Stimulated activated CD4-positive, alpha-beta T cell treated with anti-CD3 and anti-CD28 coated beads, TNF-alpha, amount 100 ng/mL, for 1 hour (primary cell): ENCODE results near the gene TMEM100.

Experiments
- DNase-seq, 3 donors: peaks; one replicate each; pipeline ENCODE4 v3.0.0-alpha.2; 2020; ENCODE audit warnings: low read depth in 3 of 3, low spot score in 1 of 3

Gene TMEM100

DNA sequence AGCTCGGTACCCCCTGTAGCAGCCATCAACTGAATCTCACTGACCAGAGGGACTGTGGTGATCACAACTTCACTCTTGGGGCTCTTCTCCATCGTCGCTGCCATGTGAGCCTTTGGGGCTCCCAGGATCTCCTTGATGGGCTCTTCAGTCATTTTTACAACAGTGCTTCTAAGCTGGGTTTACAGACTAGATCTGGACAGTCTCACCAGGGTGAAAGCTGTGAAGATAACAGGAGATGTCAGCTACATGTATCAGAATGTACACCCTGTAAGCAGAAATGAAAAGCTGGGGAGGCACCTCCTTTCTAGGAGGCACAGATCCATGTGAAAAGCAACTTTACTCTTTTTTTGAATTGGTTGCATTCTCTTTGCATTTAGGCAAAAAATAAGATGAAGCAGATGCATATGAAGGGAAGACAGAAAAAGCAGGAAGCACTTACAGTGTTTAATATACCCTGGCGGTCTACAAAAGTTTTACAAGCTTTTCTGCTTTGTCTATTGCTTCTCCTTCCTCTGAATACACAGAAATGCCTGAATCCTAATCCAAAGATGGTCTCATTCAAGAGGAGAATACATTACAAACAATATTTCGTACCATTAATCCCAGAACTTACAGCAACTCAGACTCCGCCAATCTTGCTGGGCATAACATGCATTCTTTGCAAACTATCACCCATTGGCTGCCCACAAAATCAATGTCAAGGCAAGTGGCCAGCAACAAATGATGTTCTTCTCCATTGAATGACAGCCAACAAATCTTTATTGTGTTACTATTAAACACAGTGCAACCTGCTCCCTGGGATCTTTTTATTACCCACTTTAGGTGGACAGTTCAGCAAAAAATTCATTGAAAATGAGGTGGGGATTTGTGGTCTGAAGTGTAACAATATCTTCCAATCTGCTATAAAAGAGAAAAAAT lies 1.5 kb downstream of the TMEM100 start:
- DNase-seq: no peak

DNA sequence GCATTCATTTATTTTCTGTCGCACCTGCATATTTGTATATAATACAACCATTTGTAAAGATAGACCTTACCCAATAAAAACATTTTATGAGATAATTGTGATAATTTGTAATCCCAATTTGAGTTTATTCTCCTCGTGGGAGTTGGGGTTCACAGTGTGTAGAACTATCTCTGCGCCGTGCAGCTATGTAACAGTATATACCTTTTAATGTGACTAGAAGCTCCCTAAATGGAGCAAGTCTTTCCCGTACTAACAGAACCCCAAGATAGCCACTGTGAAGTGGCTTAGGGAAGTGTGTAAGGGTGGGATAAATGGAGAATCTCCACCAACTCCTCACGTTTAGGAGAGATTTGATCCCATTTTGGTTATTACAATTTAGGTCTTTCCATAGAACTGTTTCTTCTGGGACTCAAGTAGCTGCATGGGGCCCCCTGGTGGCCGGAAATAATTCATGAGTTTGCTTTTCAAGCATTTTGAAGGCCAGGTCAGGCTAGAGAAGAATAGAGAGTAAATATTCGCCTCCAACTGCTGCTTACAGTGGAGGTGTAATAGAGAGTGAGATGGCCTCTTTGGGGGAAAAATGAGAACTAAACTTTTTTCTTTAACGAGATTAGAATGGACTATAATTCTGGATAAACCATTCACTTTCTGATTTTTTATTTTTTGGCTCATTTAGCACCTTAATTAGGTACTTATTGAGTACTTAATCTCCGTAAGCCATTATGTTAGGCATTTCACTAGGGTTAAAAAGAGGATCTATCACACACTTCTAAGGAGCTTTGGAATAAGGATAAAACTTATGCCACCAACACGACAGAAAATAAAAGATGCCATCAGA lies 4.5 kb downstream of the TMEM100 start:
- DNase-seq: peak; percentile 3 to 54 (median 10)

- no peak for DNase-seq
Observed at GRCh38 chr17:55717432-55717831, 5.2 kb downstream of the TMEM100 start.

GRCh38 chr17:55710829-55711496 lies 11.7 kb downstream of the TMEM100 start:
- DNase-seq: no peak

- no peak for DNase-seq
Observed at GRCh38 chr17:55710410-55710809, 12.3 kb downstream of the TMEM100 start.

- DNase-seq: no peak
Observed at GRCh38 chr17:55709984-55710383, 12.7 kb downstream of the TMEM100 start.

GRCh38 chr17:55709440-55709839 lies 13.2 kb downstream of the TMEM100 start:
- no peak for DNase-seq

DNA sequence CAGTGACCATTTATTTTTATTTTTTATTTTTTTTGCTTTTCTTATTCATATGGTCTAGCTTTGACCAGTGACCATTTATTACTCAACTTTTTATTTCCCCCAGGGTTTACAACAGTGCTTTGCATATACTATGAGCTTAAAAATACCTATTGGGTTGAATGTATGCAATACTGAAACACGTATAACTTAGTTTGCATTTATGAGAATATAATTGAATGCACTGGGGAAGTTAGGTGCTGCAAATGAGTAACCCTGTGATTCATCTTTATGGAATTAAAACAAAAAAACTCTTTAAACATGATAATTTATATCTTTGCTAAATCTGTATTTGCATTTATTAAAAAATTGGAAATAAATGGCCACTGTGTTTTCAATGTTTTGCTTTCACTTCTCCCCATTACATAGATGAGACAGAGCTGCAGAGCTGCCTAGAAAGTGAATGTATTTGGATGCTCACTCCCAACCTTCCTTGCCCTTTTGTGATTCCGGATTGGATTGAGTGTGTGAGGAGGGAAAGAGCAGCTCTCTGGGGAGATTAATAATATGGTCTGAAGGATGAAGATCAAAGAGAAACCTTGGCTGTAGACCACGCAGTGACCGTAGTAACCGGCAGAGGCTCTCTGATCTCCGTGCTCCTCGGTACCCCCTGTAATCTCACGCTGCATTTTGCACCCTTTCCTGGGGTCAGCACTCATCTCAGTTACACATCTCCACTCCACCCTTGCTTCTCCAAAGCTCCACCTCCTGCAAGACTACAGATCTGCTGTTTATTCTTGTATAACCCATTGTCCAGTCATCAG lies 14.3 kb downstream of the TMEM100 start:
- DNase-seq: no peak

DNA sequence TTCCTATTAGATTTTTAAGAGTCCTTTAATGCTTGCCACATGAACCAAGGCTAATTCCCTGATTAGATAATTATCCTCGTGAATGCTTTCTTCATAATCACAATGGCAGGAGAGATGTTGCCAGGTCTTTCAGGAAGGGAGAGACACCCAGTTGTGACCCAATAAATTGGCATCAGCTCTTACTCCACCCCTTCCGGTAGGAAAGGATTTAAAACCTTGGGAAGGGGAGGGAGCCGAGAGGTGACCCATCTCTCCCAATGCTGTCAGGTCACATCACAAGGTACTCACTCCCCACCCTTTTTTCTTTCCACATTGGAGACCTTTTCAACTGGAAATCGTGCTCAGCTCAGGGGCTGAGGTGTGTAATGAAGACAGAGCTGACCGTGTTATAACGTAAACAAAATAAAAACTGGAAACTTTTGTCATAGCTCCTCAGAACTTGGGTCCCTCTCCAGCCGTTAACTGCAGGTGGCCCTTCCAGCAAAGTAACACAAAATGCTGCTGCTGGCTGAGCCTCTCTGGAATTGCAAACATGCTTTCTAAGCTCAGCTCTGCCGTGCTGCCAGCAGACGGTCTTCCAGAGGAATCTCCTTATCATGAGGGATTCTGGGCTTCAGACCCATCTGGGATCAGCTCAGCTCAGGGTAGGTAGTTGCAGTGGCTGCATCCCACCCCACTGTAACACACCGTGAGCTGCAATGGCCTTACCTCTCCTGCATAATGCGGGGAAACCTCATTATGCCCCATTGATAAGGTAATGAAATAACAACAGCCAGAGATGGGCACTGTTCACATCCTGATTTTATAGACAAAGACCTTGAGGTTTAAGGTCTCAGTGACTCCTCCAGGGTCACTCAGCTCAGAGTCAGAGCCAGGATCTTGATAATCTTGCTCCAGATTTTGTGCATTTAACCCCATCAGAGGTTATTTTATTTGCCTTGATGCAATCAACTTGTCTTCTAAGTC lies 15.6 kb downstream of the TMEM100 start:
- DNase-seq: no peak

- DNase-seq: no peak
Observed at GRCh38 chr17:55705847-55706246, 16.8 kb downstream of the TMEM100 start.

DNA sequence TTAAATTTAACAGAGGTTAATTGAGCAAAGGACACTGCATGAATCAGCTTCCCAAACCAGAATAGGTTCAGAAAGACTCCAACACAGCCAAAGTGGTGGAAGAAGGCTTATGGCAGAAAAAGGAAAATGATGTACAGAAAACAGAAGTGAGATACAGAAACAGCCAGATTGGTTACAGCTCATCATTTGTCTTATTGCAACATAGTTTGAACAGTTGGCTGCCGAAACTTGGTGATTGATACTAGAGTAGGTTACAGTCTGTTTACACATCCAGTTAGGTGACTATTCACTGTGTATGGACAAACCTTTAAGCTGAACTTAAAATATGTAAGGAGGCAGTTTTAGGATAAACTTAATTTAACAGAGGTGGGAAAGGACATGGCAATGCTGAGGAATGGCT lies 18.3 kb downstream of the TMEM100 start:
- no peak for DNase-seq

GRCh38 chr17:55702150-55702549 lies 20.5 kb downstream of the TMEM100 start:
- DNase-seq: no peak

DNA sequence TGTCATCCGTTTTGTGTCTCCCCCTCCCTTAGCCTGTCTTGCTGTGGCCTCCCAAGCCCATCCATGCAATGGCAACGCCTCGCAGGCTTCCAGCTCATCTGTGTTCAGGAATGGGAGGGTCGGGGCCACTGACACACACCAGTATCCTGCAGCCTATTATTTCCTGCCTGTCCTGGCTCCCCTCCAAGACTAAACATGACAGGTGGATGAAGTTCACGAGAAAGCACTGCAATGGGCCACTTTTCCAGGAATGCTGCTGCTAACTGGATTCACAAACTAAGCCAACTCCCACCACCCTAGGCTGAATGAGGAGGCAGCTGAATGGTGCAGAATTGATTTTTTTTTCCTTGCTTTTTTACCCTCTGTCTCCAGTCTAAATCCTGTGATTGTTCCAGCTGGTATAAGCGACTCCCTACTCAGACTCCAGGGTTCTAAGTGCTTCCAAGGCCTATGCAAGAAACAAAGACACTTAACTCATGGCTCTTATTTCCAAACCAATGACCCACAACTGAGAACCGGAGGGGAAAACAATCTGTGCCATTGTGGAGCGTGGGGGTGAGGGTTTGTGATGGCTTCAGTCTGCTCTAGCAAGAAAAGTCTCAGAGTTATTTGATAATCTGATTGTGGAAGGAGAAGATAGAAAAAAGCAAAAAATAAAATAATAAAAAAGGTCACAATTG lies 23.3 kb downstream of the TMEM100 start:
- no peak for DNase-seq

DNA sequence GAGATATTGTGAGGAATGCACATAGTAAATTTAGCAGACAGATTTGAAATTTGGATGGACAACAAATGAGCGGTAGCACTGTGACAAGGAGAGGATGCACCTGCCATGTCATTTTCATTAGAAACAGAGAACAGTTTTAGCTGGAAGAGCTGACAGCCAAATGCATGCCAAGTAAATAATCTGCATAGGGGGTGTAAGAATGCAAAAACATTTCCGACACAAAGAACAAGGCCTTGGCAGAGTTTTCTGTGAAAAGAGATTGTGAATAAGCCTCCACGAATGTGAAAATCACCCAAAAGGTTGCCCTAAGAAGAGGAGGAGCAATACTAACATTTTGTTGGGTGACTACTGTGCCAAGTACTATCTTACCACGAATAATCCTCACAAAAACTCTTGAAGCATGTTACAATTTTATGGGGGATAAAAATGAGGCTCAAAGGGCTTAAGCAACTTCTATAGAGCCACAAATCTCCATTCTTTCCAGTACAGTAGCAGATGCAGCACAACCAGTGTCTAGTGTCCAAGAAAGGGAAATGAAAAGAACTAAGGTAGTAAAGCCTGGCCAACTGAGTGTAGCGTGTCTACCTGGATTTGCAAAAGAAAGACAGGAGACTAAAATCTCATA lies 28.3 kb downstream of the TMEM100 start:
- DNase-seq: no peak

- DNase-seq: no peak
Observed at GRCh38 chr17:55693254-55694216, 29.1 kb downstream of the TMEM100 start.

DNA sequence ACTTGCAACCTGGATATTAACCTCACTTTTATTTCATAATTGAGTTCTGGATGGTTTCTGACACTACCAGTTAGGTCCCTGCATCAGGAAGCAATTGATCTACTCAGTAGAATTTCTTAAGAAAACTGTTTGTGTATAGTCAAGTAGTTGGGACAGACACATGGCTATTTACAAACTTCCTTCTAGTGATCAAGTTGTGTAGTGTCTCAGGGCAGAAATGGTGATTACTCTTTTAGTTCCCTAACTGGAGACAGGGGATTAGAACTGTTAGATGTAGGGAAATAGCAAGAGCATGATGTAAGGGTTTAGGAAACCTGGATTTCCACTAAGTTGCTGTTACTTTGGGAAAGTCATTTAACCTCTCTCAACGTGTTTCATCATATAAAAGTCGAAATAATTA lies 30.4 kb downstream of the TMEM100 start:
- no peak for DNase-seq

DNA sequence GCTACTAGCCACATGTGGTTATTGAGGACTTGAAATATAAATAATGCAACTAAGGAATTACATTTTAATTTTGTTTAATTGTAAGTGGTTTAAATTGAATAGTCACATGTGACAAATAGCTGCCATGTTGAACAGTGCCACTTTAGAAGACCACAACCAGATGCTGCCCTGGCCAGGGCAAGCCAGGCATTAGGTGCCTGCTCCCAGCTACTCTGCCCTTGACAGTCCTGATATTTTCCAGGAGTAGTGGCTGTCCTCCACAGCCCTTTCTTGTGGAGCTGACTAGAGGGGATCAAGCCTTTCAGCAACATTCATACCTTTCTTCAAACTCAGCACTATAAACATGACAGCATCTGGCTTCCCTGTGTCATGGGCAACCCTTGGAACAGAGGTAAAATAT lies 31.0 kb downstream of the TMEM100 start:
- DNase-seq: no peak
